Measurements from ENCODE around the gene MYH7. TPM values are rescaled to one million over a fixed set of nuclear protein-coding genes. Genes with fewer than 3 reads are reported as not detected.

The MYH7 gene
- total and polyA plus RNA-seq, 9 donors, result 0.92 to 1.1 (median 0.95) TPM; not detected in 5

GRCh38 chr14:23432946-23433345 lies 2.5 kb downstream of the MYH7 start:
- H3K4me3 ChIP-seq, result no peak overlapping the region
- H3K36me3 ChIP-seq, result no peaks in the 10 kb centered on the region
- H3K9me3 ChIP-seq, result no peaks in the 10 kb centered on the region
- intact Hi-C loops (cut with DNase I), result no loop called here
- TF ChIP-seq, protein P1, sequence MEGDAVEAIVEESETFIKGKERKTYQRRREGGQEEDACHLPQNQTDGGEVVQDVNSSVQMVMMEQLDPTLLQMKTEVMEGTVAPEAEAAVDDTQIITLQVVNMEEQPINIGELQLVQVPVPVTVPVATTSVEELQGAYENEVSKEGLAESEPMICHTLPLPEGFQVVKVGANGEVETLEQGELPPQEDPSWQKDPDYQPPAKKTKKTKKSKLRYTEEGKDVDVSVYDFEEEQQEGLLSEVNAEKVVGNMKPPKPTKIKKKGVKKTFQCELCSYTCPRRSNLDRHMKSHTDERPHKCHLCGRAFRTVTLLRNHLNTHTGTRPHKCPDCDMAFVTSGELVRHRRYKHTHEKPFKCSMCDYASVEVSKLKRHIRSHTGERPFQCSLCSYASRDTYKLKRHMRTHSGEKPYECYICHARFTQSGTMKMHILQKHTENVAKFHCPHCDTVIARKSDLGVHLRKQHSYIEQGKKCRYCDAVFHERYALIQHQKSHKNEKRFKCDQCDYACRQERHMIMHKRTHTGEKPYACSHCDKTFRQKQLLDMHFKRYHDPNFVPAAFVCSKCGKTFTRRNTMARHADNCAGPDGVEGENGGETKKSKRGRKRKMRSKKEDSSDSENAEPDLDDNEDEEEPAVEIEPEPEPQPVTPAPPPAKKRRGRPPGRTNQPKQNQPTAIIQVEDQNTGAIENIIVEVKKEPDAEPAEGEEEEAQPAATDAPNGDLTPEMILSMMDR (IDR thresholded peaks at IDR 0.05), result no peak
- TF ChIP-seq EP300 (IDR thresholded peaks at IDR 0.05) (no peak), POLR2A (IDR thresholded peaks at IDR 0.05) (no peak)
- no peaks in the 10 kb centered on the region for H3K4me1 ChIP-seq (ENCODE audit: insufficient read depth)
- no peak for DNase-seq
- WGBS, 3 donors, result 81 to 83% (median 81%) methylated on average over 10 of the region's 10 CpGs
- H3K27ac ChIP-seq, result no peak overlapping the region
- H3K27me3 ChIP-seq, result no peaks in the 10 kb centered on the region

DNA sequence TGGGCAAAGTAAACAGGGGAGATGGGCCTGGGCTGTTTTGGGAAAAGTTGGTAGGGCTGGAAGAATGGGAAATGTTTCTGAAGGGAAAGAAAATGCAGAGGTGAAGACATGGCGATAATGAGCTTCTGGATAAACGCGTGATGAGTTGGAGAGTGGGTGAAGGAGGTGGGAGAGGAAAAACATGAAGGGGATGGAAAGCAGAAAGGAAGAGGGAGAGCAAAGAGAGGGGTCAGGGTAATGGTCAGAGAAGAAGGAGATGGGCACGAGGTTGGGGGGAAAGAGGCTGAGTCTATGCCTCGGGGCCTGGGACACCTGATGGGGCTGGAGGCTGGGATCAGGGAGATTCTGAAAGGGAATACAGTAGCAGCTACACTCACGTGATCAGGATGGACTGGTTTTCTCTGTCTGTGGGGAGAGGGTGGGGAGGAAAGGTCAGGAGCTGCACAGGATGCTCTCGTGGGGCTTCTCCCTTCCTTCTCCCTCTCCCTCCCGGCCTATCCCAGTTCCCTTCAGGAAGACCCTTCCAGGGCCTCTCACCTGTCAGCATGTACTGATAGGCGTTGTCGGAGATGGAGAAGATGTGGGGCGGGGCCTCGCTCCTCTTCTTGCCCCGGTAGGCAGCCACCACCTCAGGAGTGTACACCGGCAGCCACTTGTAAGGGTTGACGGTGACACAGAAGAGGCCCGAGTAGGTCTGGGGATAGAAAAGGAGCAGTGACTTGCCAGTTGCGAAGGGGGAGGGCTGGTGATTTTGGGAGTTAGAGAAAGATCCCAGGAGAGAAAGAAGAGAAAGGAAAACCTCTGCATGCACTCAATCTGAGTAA lies 3.1 kb downstream of the MYH7 start:
- WGBS, 3 donors, result 75 to 77% (median 76%) methylated on average over 17 of the region's 17 CpGs
- H3K27me3 ChIP-seq, result no peaks in the 10 kb centered on the region
- no peaks in the 10 kb centered on the region for H3K36me3 ChIP-seq
- TF ChIP-seq, protein P1 (IDR thresholded peaks at IDR 0.05), result no peak
- TF ChIP-seq POLR2A (IDR thresholded peaks at IDR 0.05) (no peak), EP300 (IDR thresholded peaks at IDR 0.05) (no peak)
- H3K4me1 ChIP-seq (ENCODE audit: insufficient read depth), result no peaks in the 10 kb centered on the region
- no peaks in the 10 kb centered on the region for H3K9me3 ChIP-seq
- DNase-seq, result no peak
- no peak overlapping the region for H3K4me3 ChIP-seq
- no peak overlapping the region for H3K27ac ChIP-seq
- intact Hi-C loops (cut with DNase I), result no loop called here

DNA sequence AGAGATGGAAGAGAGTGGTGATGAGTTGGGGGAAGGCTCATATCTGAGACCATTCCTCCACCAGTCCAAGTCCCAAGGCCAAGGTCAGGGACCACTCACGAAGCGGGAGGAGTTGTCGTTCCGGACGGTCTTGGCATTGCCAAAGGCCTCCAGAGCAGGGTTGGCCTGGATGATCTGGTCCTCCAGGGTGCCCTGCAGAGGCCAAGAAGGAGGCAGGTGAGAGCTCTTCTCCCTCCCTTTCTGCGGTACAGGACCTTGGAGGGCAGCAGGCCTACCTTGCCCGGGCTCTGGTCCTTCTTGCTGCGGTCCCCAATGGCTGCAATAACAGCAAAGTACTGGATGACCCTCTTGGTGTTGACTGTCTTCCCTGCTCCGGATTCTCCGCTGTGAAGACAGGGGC lies 4.0 kb downstream of the MYH7 start:
- H3K4me1 ChIP-seq (ENCODE audit: insufficient read depth), result no peaks in the 10 kb centered on the region
- no peaks in the 10 kb centered on the region for H3K27me3 ChIP-seq
- H3K27ac ChIP-seq, result no peak overlapping the region
- WGBS, 3 donors, result 62 to 70% (median 70%) methylated on average over 10 of the region's 10 CpGs
- DNase-seq, result no peak
- no peak for TF ChIP-seq EP300 (IDR thresholded peaks at IDR 0.05)
- H3K4me3 ChIP-seq, result no peak overlapping the region
- intact Hi-C loops (cut with DNase I), result no loop called here
- H3K36me3 ChIP-seq, result no peaks in the 10 kb centered on the region
- H3K9me3 ChIP-seq, result no peaks in the 10 kb centered on the region

DNA sequence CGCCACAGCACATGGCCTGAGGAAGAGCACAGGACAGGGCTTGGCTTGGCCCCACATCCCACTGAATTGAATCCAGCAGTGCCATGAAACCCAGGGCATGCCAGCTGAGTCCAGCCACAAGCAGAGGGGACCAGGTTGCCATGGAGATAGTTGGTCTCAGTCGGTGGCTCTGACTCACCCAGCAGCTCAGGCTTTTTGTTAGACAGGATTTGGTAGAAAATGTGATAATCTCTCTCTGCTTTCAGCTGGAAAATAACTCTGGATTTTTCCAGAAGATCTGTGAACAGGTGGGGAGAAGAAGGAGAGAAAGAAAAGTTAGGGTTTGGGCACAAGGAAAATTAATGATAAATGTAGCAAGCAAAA lies 4.8 kb downstream of the MYH7 start:
- 51 to 63% (median 52%) methylated on average over 2 of the region's 2 CpGs for WGBS, 3 donors
- TF ChIP-seq, protein P1 (IDR thresholded peaks at IDR 0.05), result no peak
- TF ChIP-seq EP300 (IDR thresholded peaks at IDR 0.05), result no peak
- TF ChIP-seq POLR2A (IDR thresholded peaks at IDR 0.05), result no peak
- Histone ChIP-seq H3K36me3 (no peaks in the 10 kb centered on the region), H3K9me3 (no peaks in the 10 kb centered on the region), H3K27me3 (no peaks in the 10 kb centered on the region), H3K4me3 (no peak overlapping the region), H3K4me1 (ENCODE audit: insufficient read depth) (no peaks in the 10 kb centered on the region), H3K27ac (no peak overlapping the region)
- intact Hi-C loops (cut with DNase I), result no loop called here
- no peak for DNase-seq

GRCh38 chr14:23430016-23430722 lies 5.3 kb downstream of the MYH7 start:
- Histone ChIP-seq H3K4me1 (ENCODE audit: insufficient read depth) (no peaks in the 10 kb centered on the region), H3K9me3 (no peaks in the 10 kb centered on the region), H3K27me3 (no peaks in the 10 kb centered on the region), H3K36me3 (no peaks in the 10 kb centered on the region), H3K27ac (no peak overlapping the region), H3K4me3 (no peak overlapping the region)
- 76 to 83% (median 77%) methylated on average over 10 of the region's 10 CpGs for WGBS, 3 donors
- DNase-seq, result peak in 1 of 5 donors; percentile 13
- no peak for TF ChIP-seq POLR2A (IDR thresholded peaks at IDR 0.05)
- TF ChIP-seq EP300 (IDR thresholded peaks at IDR 0.05), result no peak
- TF ChIP-seq, protein P1 (IDR thresholded peaks at IDR 0.05), result no peak
- intact Hi-C loops (cut with DNase I), result no loop called here

Measured in ovary (tissue), 9 donors.